Measurements from ENCODE around the gene AHDC1. TPM values are rescaled to one million over a fixed set of nuclear protein-coding genes. Genes with fewer than 3 reads are reported as not detected.

Gene AHDC1
- total and polyA plus RNA-seq, 10 of the 15 experiments (the other 5 are each of a cell fraction or from before 2014, with no cell fraction given): 0.21 to 13.0 (median 1.4) TPM

- POLR2A ChIA-PET: no interaction called here
- intact Hi-C loops (cut with micrococcal nuclease; ENCODE audit: unreplicated experiment): no loop called here
- Histone ChIP-seq H3K4me3 (no peak overlapping the region), H3K36me3 (ENCODE audit: control insufficient read depth in 2 of 2, insufficient read depth in 2 of 2, low read length in 1 of 2) (no peaks in the 10 kb centered on the region), H2AFZ (ENCODE audit: control insufficient read depth, low read depth, low read length) (no peak overlapping the region), H3K9me3 (replicated peaks; ENCODE audit: control insufficient read depth, insufficient read depth, low read length) (no peaks in the 10 kb centered on the region), H3K79me2 (ENCODE audit: control insufficient read depth, insufficient read depth, low read length) (no peaks in the 10 kb centered on the region), H3K27me3 (replicated peaks in 1 of 2; ENCODE audit: control insufficient read depth in 2 of 2, insufficient read depth in 2 of 2, low read length in 1 of 2) (no peaks in the 10 kb centered on the region), H3K4me1 (ENCODE audit: control insufficient read depth, insufficient read depth, low read length) (no peaks in the 10 kb centered on the region), H4K20me1 (ENCODE audit: control insufficient read depth, insufficient read depth) (no peaks in the 10 kb centered on the region), H3K9ac (ENCODE audit: control insufficient read depth, insufficient read depth, low read length) (no peak overlapping the region), H3K27ac (ENCODE audit: control insufficient read depth, insufficient read depth) (no peak overlapping the region), H3K4me2 (ENCODE audit: control insufficient read depth, insufficient read depth) (no peak overlapping the region)
- DNase-seq (ENCODE audit: low read depth, low spot score): no peak
- no peak for ATAC-seq
- in situ Hi-C loops (cut with MboI): no loop called here
- FAIRE-seq: no peak
- no TSS peak for BruUV-seq (replicated peaks)
- RAD21 ChIA-PET (ENCODE audit: unreplicated experiment): interaction anchor here (0.5 kb wide), 1 partner anchor 44 kb away, joined by 3 read pairs; no protein-coding TSS in a partner anchor
- SMC1A ChIA-PET (ENCODE audit: uncharacterized antibody, unreplicated experiment): no interaction called here
- CTCF ChIA-PET: interaction anchor here (0.9 to 2.6 kb wide), 4 partner anchors 10 to 188 kb away, joined by 3 to 13 read pairs (median 7); no protein-coding TSS in a partner anchor
- WGBS (ENCODE audit: insufficient coverage, insufficient replicate concordance, low lambda C conversion rate, missing lambda C conversion rate): 56% methylated on average over 3 of the region's 3 CpGs
- no peak for TF ChIP-seq CHD4 (IDR thresholded peaks at IDR 0.05)
- no peak for TF ChIP-seq ATF3 (IDR thresholded peaks at IDR 0.05; ENCODE audit: borderline replicate concordance, extremely low read depth, low read depth, low read length)
- TF ChIP-seq SUZ12 (IDR thresholded peaks at IDR 0.05; ENCODE audit: unreplicated experiment): no peak
- TF ChIP-seq E4F1 (IDR thresholded peaks at IDR 0.05; ENCODE audit: borderline replicate concordance, partially characterized antibody): no peak
- TF ChIP-seq CHD1 (IDR thresholded peaks at IDR 0.05; ENCODE audit: low read depth, low read length): no peak
- TF ChIP-seq RELB (IDR thresholded peaks at IDR 0.05; ENCODE audit: low read depth): no peak
- no peak for TF ChIP-seq ZNF217 (IDR thresholded peaks at IDR 0.05)
- TF ChIP-seq POLR2A (IDR thresholded peaks at IDR 0.05; ENCODE audit: low read depth, low read length): no peak
- TF ChIP-seq HSF1 (IDR thresholded peaks at IDR 0.05; ENCODE audit: low read depth, low read length): no peak
- TF ChIP-seq ZNF274 (IDR thresholded peaks at IDR 0.05; ENCODE audit: insufficient read depth, insufficient read length): no peak
- TF ChIP-seq BMI1 (IDR thresholded peaks at IDR 0.05; ENCODE audit: borderline replicate concordance): no peak
- no peak for TF ChIP-seq TCF3 (IDR thresholded peaks at IDR 0.05; ENCODE audit: borderline replicate concordance, insufficient read depth, low read depth, low read length)
- no peak for TF ChIP-seq EGR1 (IDR thresholded peaks at IDR 0.05; ENCODE audit: borderline replicate concordance in 1 of 2, low read depth in 2 of 2, low read length in 2 of 2)
- TF ChIP-seq IRF5 (IDR thresholded peaks at IDR 0.05; ENCODE audit: borderline replicate concordance): no peak
- no peak for TF ChIP-seq NR2F1 (conservative IDR thresholded peaks at IDR 0.05)
Observed at GRCh38 chr1:27583479-27583878, 20.5 kb downstream of the AHDC1 start.
